HG02938 (cell line): ENCODE data around the gene ADAMTS9.
"Not testable (repeated sequence)": the region's sequence is repeated elsewhere in the genome, so short reads cannot be mapped to it uniquely, and the experiment has no call there.

ENCODE experiments used
- ATAC-seq: cut with Tn5 transposase; IDR thresholded peaks from one replicate; pipeline ENCODE4 v1.9.1; 2021; ENCODE audit warnings: mild to moderate bottlenecking, moderate library complexity; ENCODE audit not compliant: unreplicated experiment

ADAMTS9 gene

DNA sequence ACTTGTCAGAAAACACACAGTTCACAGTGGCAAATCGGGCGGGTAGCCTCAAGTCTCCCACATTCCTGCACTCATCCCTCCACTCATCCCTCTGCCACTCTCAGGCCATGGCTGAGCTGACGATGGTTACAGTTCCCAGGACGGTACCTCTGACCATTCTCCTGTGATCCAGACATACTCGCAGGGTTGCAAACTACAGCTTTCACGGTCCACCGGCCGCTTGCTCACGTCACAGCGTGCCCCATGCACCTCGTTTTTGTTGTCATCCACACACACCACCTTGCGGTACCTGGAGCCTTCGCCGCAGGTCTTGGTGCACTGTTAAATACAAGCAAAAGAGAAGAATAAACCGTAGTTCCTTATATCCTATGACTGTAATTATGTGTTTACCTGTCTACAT, 137.1 kb downstream of the ADAMTS9 start:
- no peak for ATAC-seq

GRCh38 chr3:64549869-64550268, 137.9 kb downstream of the ADAMTS9 start:
- ATAC-seq, result no peak

DNA sequence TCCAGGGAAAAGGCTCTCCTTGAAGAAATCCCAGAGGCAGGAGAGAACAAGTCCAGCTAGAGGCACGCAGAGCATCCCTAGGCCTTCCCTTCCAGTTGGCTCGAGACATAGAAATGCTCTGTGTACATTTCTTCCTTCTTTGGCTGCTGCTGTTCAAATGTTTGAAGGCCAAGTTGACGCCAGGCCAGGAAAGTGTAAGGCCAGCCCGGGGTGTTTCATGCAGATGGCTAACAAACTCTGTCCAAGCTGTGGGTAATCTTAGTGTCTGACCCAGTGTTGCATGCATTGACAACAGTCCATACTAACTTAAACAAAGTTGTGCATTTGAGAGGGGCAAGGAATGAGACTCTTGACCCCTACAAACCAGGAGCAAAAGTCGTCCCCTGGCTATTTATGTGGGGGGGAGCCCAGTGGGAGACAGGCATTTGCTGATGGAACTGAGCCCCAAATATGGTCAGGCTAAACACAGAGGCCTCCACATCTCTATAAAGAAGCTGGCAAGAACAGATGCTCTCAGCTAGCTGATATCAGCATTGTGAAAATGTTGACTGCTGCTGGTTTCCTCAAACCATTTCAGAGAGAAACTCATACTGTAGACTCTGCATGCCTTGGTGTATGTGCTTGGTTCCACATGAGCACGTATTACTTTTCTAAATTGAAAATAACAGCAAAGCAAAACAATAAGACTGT, 139.5 kb downstream of the ADAMTS9 start:
- no peak for ATAC-seq

- ATAC-seq, result no peak
These were observed 140.9 kb downstream of the ADAMTS9 start for GRCh38 chr3:64546856-64547255.

- not testable (repeated sequence) for ATAC-seq
These were observed 142.6 kb downstream of the ADAMTS9 start for GRCh38 chr3:64545239-64545638.

- no peak for ATAC-seq
These were observed 146.0 kb downstream of the ADAMTS9 start for GRCh38 chr3:64541803-64542202.

DNA sequence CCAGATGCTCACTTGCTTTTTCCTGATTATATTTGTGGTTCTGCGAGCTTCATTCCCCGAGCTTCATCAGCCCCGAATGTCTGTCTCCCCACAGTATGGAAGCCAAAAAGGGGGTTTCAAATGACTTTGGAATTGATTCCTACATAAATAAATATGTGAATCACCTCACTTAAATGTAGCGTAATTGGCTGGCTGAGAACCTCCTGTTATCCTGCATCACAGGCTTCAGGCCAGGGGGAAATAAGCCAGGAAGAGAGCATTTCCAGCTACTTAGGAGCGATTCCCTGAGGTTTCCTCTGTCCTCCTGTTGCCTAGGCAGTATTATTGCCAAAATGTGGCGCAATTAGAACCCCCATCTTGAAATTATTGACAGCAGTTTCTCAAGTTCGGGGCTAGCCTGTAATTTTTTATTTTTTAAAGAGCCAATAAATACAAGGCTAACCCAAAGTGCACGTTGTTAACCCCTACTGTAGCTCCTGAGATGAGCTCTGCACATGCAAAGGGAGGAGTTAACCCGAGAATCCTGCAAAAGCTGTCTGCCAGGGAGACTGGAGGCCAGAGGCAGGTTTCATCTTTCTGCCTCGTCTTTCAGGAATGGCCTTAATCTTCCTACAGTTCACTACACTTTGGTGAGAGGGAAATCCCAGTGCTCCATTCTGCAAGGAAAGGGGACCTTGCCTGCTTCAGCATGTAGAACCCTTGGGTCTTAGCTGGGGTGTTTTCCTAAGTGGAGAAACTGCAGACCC, 148.2 kb downstream of the ADAMTS9 start:
- no peak for ATAC-seq

- ATAC-seq, result no peak
These were observed 151.6 kb downstream of the ADAMTS9 start for GRCh38 chr3:64536166-64536565.

DNA sequence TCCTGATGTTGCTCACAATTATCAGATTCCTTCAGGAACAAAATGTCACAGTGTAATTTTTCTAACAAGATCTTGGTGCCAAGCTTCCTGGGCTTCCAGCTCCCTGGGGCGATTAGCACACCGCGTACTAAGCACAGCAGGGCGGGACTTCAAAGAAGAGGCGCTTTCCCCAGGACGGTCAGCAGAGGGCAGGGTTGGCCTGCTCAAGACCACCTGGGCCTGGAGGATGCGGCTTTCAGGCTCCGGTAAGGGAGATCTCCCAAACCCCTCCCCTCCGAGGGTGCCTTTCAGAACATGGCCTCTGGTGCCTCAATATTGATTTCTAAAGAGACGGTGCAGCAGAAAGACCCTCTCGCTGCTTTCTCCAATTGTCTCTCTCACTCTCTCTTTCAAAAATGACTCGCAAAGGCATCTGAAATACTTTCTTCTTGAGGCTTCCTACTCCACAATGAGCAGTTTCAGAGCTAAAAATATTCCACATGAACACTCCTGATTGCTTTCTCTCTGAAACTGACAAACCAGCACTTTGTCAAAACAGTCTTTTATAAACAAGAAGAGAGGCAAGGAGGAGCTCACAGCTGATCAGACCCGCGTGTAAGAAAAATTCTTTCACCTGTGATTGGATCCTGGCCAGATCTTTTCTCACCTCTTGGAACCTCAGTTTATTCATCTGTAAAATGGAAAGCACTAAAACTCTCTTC, 154.0 kb downstream of the ADAMTS9 start:
- ATAC-seq, result peak; percentile 83

DNA sequence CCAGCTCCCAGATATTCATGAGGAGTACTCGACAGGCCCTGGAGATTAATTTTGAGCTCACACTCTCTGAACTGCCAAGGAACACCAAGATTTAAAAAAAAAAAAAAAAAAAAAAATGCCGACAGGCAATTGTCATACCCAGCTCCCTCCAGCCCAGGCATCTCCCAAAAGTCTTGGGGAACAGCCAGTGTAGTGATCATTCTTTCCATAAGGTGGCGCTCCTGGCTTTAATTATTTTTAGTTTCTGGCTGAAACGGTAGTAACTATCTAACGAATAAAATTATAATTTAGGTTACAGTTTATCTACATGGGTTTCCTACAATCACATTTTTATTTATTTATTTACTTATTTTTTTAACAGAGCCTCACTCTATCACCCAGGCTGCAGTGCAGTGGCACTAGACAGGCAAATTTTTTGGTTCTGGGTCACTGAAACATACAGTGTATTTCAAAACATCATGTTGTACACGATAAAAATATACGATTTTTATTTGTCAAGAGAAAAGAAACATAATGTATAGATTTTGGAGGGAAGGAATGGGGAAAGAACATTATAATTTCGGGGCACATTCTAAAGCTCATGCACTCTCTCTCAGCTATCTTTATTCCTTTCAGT, 157.3 kb downstream of the ADAMTS9 start:
- ATAC-seq, result no peak

DNA sequence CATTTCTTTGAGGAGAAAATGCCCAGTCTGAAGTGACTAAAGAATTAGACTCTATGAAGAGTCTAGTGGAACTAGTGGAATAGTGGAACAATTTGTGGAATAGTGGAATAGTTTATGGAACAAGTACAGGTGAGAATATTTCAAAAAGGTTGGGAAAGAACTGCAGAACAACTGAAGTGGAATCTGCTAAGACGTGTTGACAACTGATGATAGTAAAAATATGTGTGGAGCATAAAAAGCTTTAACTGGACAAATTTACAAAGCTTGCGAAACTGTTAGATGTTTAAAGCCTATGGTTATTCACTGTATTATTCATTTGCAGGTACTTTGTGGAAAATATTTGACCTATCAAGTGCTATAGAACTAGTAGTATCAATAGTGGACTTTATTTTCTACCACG, 164.5 kb downstream of the ADAMTS9 start:
- no peak for ATAC-seq

DNA sequence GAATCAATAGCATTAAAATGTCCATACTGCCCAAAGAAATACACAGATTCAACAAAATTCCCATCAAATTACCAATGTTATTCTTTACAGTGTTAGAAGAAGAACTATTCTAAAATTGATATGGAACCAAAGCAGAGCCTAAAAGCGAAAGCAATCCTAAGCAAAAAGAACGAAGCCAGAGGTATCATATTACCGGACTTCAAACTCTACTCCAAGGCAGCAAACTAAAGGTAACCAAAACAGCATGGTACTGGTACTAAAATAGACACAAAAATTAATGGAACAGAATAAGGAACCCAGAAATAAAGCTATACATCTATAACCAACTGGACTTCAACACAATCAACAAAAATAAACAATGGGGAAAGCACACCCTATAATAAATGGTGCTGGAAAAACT, 167.5 kb downstream of the ADAMTS9 start:
- ATAC-seq, result no peak

GRCh38 chr3:64518950-64519349, 168.8 kb downstream of the ADAMTS9 start:
- ATAC-seq, result no peak

GRCh38 chr3:64518496-64518895, 169.3 kb downstream of the ADAMTS9 start:
- ATAC-seq, result no peak

DNA sequence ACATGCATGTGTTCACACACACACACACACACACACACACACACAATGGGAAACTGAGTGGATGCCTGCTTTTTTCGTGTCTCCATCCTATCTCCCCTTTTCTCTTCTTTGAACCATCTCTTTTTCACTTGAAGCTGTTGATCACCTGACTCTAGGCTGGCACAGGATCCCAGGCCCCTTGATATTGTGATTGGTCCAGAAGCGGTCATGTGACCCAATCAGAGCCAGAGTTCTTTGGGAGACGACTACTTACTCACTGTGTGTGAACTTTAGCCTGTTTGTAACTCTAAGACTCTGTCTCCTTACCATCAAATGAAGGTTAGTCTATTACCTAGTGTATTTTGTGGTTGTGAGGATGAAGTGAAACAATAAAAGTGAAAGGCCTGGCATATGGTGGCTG, 172.9 kb downstream of the ADAMTS9 start:
- no peak for ATAC-seq

DNA sequence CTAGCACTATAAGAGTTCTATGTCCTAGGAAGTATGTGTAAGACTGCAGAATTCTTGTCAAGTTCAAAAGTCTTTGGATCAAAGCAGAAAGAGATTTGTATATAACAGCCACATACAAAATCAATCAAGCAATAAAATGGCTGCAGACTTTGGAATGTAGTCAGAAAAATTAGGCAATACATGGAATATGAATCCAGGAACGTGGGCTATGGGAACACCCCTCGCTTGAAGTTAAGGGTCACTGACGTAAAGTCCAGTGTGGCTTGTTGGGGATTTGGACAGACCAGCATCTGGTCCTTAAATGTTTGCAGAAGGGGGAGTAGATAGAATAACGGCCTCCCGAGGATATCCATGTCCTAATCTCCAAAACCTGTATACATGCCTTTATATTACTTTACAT, 178.6 kb downstream of the ADAMTS9 start:
- ATAC-seq, result no peak

DNA sequence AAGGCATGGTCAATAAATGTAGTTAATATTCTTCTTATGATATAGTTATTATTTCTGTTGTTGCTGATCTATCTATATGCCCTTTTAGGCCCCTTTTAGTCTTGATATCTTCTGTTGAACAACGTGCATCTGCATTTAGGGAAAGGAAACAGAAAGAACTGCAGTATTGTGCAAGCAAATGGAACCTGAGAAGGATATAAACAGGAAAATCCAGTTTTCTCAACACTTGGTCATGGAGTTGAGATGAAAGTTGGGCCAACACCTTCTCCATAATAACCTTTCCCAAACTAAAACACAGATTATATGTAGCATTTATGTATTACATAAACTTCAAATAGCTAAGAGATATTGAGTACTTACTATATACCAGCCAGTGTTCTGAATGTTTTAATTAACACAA, 179.7 kb downstream of the ADAMTS9 start:
- ATAC-seq, result no peak

- ATAC-seq, result no peak
These were observed 181.5 kb downstream of the ADAMTS9 start for GRCh38 chr3:64506255-64506654.

GRCh38 chr3:64505419-64505818, 182.4 kb downstream of the ADAMTS9 start:
- no peak for ATAC-seq

DNA sequence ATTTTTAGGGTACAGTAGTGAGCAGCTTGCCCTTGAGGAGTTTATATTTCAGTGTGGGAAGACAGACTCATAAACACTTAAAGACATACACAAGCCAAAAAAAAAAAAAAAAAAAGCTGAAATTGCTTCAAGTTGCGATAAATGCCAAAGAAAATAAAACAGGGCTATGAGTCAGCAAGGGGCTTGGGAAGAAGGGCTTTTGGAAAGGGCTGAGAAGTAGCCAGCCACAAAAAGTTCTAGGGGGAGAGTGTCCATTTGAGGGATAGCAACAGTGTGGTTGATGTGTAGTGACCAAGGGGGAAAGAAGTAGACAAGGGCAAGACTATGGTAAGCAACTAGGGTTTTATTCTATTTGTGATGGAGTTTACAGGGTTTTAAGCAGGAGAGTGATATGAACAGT, 185.5 kb downstream of the ADAMTS9 start:
- no peak for ATAC-seq

DNA sequence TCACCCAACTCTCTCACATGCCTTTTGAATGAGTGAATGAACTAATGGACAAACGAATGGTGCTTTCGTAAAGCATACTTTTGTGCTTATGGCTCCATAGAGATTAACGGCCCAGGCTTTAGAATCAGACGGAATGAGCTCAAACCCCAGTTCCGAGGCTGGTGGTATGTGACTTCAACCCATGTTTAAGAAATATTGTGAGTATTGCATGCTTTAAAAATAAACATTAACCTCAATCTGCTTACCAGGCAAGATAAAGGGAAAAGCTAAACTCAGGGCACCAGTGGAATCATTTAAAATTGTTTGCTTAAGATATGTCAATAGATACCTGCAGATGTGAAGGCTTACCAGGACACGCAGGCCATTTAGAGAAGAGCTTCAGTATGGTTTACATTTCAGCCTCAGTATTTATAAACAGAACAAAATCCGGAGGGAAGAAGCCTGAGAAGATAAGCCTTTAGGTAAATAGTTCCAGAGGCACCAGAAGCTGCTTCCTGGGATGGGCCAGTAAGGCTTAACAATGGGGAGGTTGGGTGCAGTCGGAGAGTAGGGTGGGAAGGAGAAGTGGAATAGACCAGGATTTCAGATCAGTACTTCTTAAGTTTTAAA, 186.4 kb downstream of the ADAMTS9 start:
- ATAC-seq, result no peak
